Mucosa of stomach (tissue), 1 donor: ENCODE results near the gene CFL1.

ENCODE experiments used
- H3K27me3 ChIP-seq: one replicate; pipeline ENCODE4 v1.7.0; 2013; ENCODE audit warnings: mild to moderate bottlenecking, low read length; ENCODE audit not compliant: control insufficient read depth, insufficient read depth
- H3K36me3 ChIP-seq: one replicate; pipeline ENCODE4 v1.7.0; 2013; ENCODE audit warnings: low read length; ENCODE audit not compliant: control insufficient read depth, insufficient read depth
- H3K4me1 ChIP-seq: one replicate; pipeline ENCODE4 v1.7.0; 2013; ENCODE audit warnings: mild to moderate bottlenecking, low read length; ENCODE audit not compliant: control insufficient read depth, insufficient read depth
- H3K4me3 ChIP-seq: one replicate; pipeline ENCODE4 v1.7.0; 2013; ENCODE audit warnings: low read length
- H3K9ac ChIP-seq: one replicate; pipeline ENCODE4 v1.7.0; 2013; ENCODE audit warnings: mild to moderate bottlenecking, low read length, moderate library complexity
- H3K9me3 ChIP-seq: one replicate; pipeline ENCODE4 v1.7.0; 2013; ENCODE audit warnings: mild to moderate bottlenecking, low read length, moderate library complexity; ENCODE audit not compliant: control insufficient read depth
- donor health status: Pancreatic carcinoma.

Gene CFL1

GRCh38 chr11:65856689-65857499, 1.1 kb downstream of the CFL1 start:
- Histone ChIP-seq H3K27me3 (no peaks in the 10 kb centered on the region), H3K4me1 (peaks cover 60% of the 10 kb centered on the region), H3K4me3 (peak overlapping the region; percentile 68), H3K36me3 (peaks cover 37% of the 10 kb centered on the region), H3K9ac (peak overlapping the region; percentile 82), H3K9me3 (no peaks in the 10 kb centered on the region)

DNA sequence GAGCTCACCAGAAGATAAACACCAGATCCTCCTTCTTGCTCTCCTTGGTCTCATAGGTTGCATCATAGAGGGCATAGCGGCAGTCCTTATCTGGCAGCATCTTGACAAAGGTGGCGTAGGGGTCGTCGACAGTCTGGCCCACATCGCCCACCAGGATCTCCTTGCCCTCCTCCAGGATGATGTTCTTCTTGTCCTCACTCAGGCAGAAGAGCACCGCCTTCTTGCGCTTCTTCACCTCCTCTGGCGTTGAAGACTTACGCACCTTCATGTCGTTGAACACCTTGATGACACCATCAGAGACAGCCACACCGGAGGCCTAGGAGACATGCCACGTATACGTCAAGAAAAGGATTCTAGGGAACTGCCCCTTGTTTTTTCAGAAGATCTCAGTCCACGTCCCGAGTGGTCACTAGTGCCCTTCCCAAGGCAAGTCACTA, 2.0 kb downstream of the CFL1 start:
- Histone ChIP-seq H3K36me3 (peaks cover 46% of the 10 kb centered on the region), H3K9ac (peak overlapping the region; percentile 82), H3K9me3 (peaks cover 5% of the 10 kb centered on the region), H3K4me3 (peak overlapping the region; percentile 68), H3K27me3 (no peaks in the 10 kb centered on the region), H3K4me1 (peaks cover 62% of the 10 kb centered on the region)

DNA sequence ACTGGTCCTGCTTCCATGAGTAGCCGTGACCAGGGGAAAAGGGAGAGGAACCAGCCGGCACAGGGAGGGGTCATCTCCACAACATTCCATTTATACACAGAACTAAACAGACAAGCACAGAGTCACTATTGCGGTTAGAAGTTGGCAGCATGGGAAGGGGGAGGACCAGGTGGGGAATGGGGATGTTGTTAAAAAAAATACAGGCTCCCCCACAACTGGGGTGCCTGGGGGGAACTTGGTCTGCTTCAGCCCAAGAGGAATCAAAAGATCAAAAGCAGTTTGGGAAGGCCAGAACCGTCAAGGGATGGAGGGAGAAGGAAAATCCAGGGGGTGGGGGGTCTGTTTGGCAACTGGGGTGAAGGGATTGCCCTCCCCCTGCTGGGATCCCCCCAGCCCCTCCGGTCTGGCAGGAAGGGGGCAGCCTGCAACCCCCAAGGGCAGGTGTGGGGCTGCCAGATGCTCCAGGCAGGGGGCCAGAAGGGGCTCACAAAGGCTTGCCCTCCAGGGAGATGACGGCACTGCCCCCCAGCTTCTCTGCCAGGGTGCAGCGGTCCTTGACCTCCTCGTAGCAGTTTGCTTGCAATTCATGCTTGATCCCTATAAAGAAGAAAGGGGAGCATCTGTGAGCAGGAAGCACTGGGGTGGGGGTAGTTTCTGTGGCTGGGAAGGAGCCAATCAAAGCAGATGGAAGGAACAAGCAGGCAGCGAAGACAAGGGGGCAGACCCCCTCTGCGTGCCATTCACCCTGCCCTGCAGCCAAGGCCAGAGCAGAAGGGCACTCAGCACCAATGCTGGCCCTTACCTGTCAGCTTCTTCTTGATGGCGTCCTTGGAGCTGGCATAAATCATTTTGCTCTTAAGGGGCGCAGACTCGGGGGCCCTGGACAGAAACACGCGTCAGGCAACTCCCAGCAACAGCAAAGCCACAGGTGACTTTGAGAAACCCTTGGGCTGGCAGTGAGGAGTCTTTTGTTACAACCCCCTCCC, 2.8 kb downstream of the CFL1 start:
- H3K9me3 ChIP-seq = peaks cover 5% of the 10 kb centered on the region
- H3K36me3 ChIP-seq = peaks cover 49% of the 10 kb centered on the region
- H3K9ac ChIP-seq = peak overlapping the region; percentile 25
- peaks cover 66% of the 10 kb centered on the region for H3K4me1 ChIP-seq
- no peak overlapping the region for H3K4me3 ChIP-seq
- H3K27me3 ChIP-seq = no peaks in the 10 kb centered on the region

DNA sequence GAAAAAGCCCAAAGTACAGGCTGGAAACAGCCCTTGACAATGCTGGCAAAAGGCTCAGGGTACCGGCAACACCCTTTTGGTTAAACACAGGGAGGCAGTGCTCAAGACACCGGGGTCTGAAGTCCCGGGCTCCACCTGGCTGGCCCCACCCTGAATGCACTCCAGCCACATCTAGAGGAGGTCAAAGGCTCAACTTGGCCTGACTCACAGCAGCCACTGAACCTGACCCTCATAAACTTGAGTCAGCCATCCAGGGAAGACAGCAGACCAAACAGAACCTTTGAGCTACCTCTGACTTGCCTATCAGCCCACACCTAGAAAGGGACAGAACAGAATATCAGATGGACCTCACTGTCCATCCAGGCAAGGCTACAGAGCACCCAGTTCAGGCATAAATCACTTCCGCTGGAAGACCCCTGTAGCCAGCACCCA, 3.8 kb downstream of the CFL1 start:
- Histone ChIP-seq H3K9me3 (peaks cover 5% of the 10 kb centered on the region), H3K27me3 (no peaks in the 10 kb centered on the region), H3K36me3 (peaks cover 49% of the 10 kb centered on the region), H3K4me3 (no peak overlapping the region), H3K4me1 (peaks cover 69% of the 10 kb centered on the region), H3K9ac (peak overlapping the region; percentile 27)

DNA sequence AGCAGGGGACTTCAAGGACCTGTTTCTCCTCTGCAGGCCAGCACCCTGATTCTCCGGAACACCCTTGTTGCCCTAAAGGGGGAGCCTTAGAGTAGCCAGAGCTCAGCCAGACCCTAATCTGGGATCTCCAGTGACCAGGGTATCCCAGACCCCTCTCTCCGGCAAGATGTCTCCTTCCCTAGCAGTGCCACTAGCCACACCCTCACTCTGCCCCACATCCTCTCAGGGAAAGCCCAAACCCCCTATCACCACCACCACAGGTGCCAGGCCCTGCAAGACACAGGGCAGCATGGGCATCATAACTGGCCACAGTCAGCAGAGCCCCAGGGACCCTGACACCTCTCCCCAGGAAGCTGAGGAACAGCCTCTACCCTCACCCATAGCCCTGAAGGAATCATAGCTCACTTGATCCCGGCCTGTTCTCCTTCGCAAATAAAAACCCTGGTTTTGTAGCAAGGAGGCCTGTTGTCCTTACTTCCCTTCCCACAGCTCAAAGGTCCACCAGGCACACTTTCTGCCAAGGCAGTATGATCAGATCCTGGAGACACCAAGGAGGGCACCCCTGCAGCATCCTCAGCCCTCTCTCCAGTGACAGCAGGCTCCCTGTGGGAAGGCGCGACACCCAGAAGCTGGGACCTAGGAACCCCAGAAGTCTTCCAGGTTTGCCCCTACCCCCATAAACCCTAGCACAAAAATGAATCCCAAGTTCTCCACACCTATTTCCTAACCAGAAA, 4.6 kb downstream of the CFL1 start:
- H3K9me3 ChIP-seq = peaks cover 5% of the 10 kb centered on the region

GRCh38 chr11:65852508-65853245, 5.3 kb downstream of the CFL1 start:
- Histone ChIP-seq H3K4me3 (no peak overlapping the region), H3K27me3 (no peaks in the 10 kb centered on the region), H3K9me3 (peaks cover 5% of the 10 kb centered on the region), H3K36me3 (peaks cover 49% of the 10 kb centered on the region), H3K9ac (no peak overlapping the region), H3K4me1 (peaks cover 72% of the 10 kb centered on the region)

More for the DNA sequence above, 4.6 kb downstream of the CFL1 start:
- Histone ChIP-seq H3K27me3 (no peaks in the 10 kb centered on the region), H3K4me1 (peaks cover 72% of the 10 kb centered on the region), H3K36me3 (peaks cover 49% of the 10 kb centered on the region), H3K4me3 (no peak overlapping the region), H3K9ac (peak overlapping the region; percentile 27)

GRCh38 chr11:65851811-65852507, 6.0 kb downstream of the CFL1 start:
- Histone ChIP-seq H3K36me3 (peaks cover 49% of the 10 kb centered on the region), H3K9ac (no peak overlapping the region)

GRCh38 chr11:65851083-65851579, 6.8 kb downstream of the CFL1 start:
- no peaks in the 10 kb centered on the region for H3K27me3 ChIP-seq
- H3K9me3 ChIP-seq = peaks cover 5% of the 10 kb centered on the region
- H3K4me3 ChIP-seq = no peak overlapping the region
- H3K36me3 ChIP-seq = peaks cover 49% of the 10 kb centered on the region
- H3K4me1 ChIP-seq = peaks cover 67% of the 10 kb centered on the region
- H3K9ac ChIP-seq = no peak overlapping the region

More at GRCh38 chr11:65851811-65852507, 6.0 kb downstream of the CFL1 start:
- H3K9me3 ChIP-seq = peaks cover 5% of the 10 kb centered on the region
- no peaks in the 10 kb centered on the region for H3K27me3 ChIP-seq
- peaks cover 72% of the 10 kb centered on the region for H3K4me1 ChIP-seq
- H3K4me3 ChIP-seq = no peak overlapping the region

DNA sequence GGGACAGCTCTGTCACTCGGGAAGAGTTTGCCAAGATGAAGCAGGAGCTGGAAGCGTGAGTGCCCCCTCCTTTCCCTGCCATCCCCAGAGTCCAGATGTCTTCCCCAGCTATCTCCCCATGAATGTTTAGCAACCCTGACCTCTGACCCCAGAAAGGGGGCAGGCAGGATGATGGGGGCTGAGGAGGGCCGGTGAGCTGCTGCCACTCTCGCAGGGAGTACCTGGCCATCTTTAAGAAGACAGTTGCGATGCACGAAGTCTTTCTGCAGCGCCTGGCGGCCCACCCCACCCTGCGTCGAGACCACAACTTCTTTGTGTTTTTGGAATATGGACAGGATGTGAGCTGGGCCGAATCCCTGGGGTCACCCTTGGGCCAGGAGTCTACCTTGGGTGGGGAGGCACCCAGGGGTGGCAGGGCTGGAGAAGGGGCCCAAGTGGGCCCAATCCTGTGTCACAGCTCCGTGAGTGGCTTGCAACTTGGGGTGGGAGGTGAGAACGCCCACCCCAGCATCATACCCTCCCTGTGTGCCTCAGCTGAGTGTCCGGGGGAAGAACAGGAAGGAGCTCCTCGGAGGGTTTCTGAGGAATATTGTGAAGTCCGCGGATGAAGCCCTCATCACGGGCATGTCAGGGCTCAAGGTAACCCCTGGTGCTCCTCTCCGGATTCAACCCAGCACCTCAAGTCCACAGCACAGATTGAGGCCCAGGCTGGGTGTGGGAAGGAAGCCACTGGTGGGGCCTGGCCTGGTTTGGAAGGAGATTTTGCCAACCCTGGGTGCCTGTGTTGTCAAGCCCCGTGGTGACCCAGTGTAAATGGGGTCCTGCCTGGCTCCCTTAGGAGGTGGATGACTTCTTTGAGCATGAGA, 7.5 kb downstream of the CFL1 start:
- H3K4me3 ChIP-seq = no peak overlapping the region
- H3K4me1 ChIP-seq = peaks cover 60% of the 10 kb centered on the region
- H3K27me3 ChIP-seq = no peaks in the 10 kb centered on the region
- peaks cover 5% of the 10 kb centered on the region for H3K9me3 ChIP-seq
- H3K9ac ChIP-seq = no peak overlapping the region
- H3K36me3 ChIP-seq = peaks cover 42% of the 10 kb centered on the region

GRCh38 chr11:65849771-65850216, 8.2 kb downstream of the CFL1 start:
- H3K36me3 ChIP-seq = peaks cover 36% of the 10 kb centered on the region
- peaks cover 5% of the 10 kb centered on the region for H3K9me3 ChIP-seq
- H3K4me1 ChIP-seq = peaks cover 55% of the 10 kb centered on the region
- no peaks in the 10 kb centered on the region for H3K27me3 ChIP-seq
- H3K9ac ChIP-seq = no peak overlapping the region
- no peak overlapping the region for H3K4me3 ChIP-seq
